SK-N-SH (cell line): ENCODE measurements around the gene PFKL. TPM values are rescaled to one million over a fixed set of nuclear protein-coding genes. Genes with fewer than 3 reads are reported as not detected.

Source experiments
- CTCF ChIA-PET: fragments of 300-600, 350-600 bp; formaldehyde crosslinking; extraction: SDS; loops from one replicate; lab custom pipeline; 2021; lab: Yijun Ruan, JAX
- POLR2A ChIA-PET: fragments of 350-600 bp; sonication (Branson Sonifier 250); formaldehyde crosslinking; extraction: SDS; loops from one replicate; lab custom pipeline; 2020; ENCODE audit warnings: antibody characterized with exemption, inconsistent platforms; lab: Yijun Ruan, JAX
- DNase-seq: peaks from one replicate; pipeline ENCODE4 v3.0.0; 2012
- H2AFZ ChIP-seq: fragments of 200-600 bp; sonication (generic); 2 replicates; pipeline ENCODE4 v1.8.1; 2016; ENCODE audit warnings: antibody characterized with exemption, mild to moderate bottlenecking, low read depth
- H3F3A ChIP-seq: fragments of 200-600 bp; sonication (generic); replicated peaks from 2 replicates; pipeline ENCODE3; 2016; ENCODE audit warnings: antibody characterized with exemption, mild to moderate bottlenecking; ENCODE audit not compliant: insufficient read depth
- H3K27ac ChIP-seq, 2 experiments: fragments of 200-500 bp in 1 of 2; fragments of 200-600 bp in 1 of 2; sonication (Bioruptor generic) in 1 of 2; sonication (generic), shearing (Covaris generic) in 1 of 2; 2 replicates each; pipeline versions ENCODE4 v1.5.1 to v1.6.1; 2014 to 2016; ENCODE audit warnings: low read depth in 2 of 2, inconsistent platforms in 1 of 2, low read length in 1 of 2, mild to moderate bottlenecking in 1 of 2, mixed read lengths in 1 of 2
- H3K27me3 ChIP-seq: fragments of 200-600 bp; sonication (generic), shearing (Covaris generic); 2 replicates; pipeline ENCODE4 v1.6.1; 2016; ENCODE audit warnings: mixed run types; ENCODE audit not compliant: insufficient read depth
- H3K36me3 ChIP-seq, 2 experiments: fragments of 200-500 bp in 1 of 2; fragments of 200-600 bp in 1 of 2; sonication (Bioruptor generic) in 1 of 2; sonication (generic) in 1 of 2; replicated peaks in 1 of 2; 2 replicates each; pipeline versions ENCODE3 to v1.5.1; 2014 to 2016; ENCODE audit warnings: low read length in 1 of 2, mild to moderate bottlenecking in 1 of 2; ENCODE audit not compliant: insufficient read depth in 2 of 2, control insufficient read depth in 1 of 2
- H3K4me1 ChIP-seq, 2 experiments: fragments of 200-500 bp in 1 of 2; fragments of 200-600 bp in 1 of 2; sonication (Bioruptor generic) in 1 of 2; sonication (generic), shearing (Covaris generic) in 1 of 2; 2 replicates each; pipeline versions ENCODE4 v1.5.1 to v1.6.1; 2014 to 2016; ENCODE audit warnings: low read depth in 1 of 2, low read length in 1 of 2, mixed run types in 1 of 2; ENCODE audit not compliant: insufficient read depth in 2 of 2, control insufficient read depth in 1 of 2
- H3K4me2 ChIP-seq: fragments of 200-600 bp; sonication (generic), shearing (Covaris generic); 2 replicates; pipeline ENCODE4 v1.6.1; 2017; ENCODE audit warnings: mixed run types
- H3K4me3 ChIP-seq, 2 experiments: fragments of 200-500 bp in 1 of 2; fragments of 200-600 bp in 1 of 2; sonication (Bioruptor generic) in 1 of 2; sonication (generic), shearing (Covaris generic) in 1 of 2; 2 replicates each; pipeline versions ENCODE4 v1.5.1 to v1.8.1; 2014 to 2016; ENCODE audit warnings: low read depth in 2 of 2, inconsistent platforms in 1 of 2, low read length in 1 of 2, mild to moderate bottlenecking in 1 of 2, mixed read lengths in 1 of 2, moderate library complexity in 1 of 2
- H3K79me2 ChIP-seq: fragments of 200-600 bp; sonication (generic); 2 replicates; pipeline ENCODE4 v1.8.1; 2017; ENCODE audit warnings: mild to moderate bottlenecking; ENCODE audit not compliant: insufficient read depth
- H3K9ac ChIP-seq: fragments of 200-600 bp; sonication (generic); 2 replicates; pipeline ENCODE4 v1.6.1; 2017; ENCODE audit warnings: mixed run types
- H3K9me2 ChIP-seq: fragments of 200-600 bp; sonication (generic); 2 replicates; pipeline ENCODE4 v1.6.1; 2017; ENCODE audit warnings: mixed run types
- H3K9me3 ChIP-seq: fragments of 200-600 bp; sonication (generic); 2 replicates; pipeline ENCODE4 v1.6.1; 2017; ENCODE audit warnings: mixed run types, mild to moderate bottlenecking, moderate library complexity
- H4K20me1 ChIP-seq: fragments of 200-600 bp; sonication (generic); 2 replicates; pipeline ENCODE4 v1.6.1; 2017; ENCODE audit warnings: mild to moderate bottlenecking, mixed run types; ENCODE audit not compliant: insufficient read depth
- CHD2 ChIP-seq: fragments of 150-350 bp; IDR thresholded peaks from 2 replicates; pipeline ENCODE4 v1.6.1; 2018; ENCODE audit warnings: low read length; ENCODE audit not compliant: partially characterized antibody
- CTCF ChIP-seq: fragments of 200-600 bp; sonication (generic); IDR thresholded peaks from 2 replicates; pipeline ENCODE4 v1.6.1; 2017; ENCODE audit warnings: antibody characterized with exemption, mild to moderate bottlenecking, moderate library complexity
- EP300 ChIP-seq, 2 experiments: IDR thresholded peaks; 2 replicates each; pipeline versions ENCODE4 v1.4.0 to v1.6.1; 2012; ENCODE audit warnings: borderline replicate concordance in 1 of 2, low read depth in 1 of 2, low read length in 1 of 2
- FOXJ3 ChIP-seq: sonication (generic); formaldehyde crosslinking; IDR thresholded peaks from 2 replicates; pipeline ENCODE4 v1.5.1; 2020; ENCODE audit warnings: mild to moderate bottlenecking, missing genetic modification reagents
- FOXM1 ChIP-seq: IDR thresholded peaks from 2 replicates; pipeline ENCODE4 v1.4.0; 2012; ENCODE audit warnings: low read depth, mild to moderate bottlenecking
- GATA2 ChIP-seq: sonication (generic); formaldehyde crosslinking; IDR thresholded peaks from 2 replicates; pipeline ENCODE4 v1.5.0; 2020; ENCODE audit warnings: mild to moderate bottlenecking, missing genetic modification reagents
- IRF3 ChIP-seq: fragments of 150-350 bp; IDR thresholded peaks from 2 replicates; pipeline ENCODE4 v1.6.1; 2016; ENCODE audit warnings: mild to moderate bottlenecking, low read depth, low read length
- JUND ChIP-seq: IDR thresholded peaks from 2 replicates; pipeline ENCODE4 v1.4.0; 2012
- MAX ChIP-seq: IDR thresholded peaks from 2 replicates; pipeline ENCODE4 v1.4.0; 2012; ENCODE audit warnings: low read depth
- MXI1 ChIP-seq: IDR thresholded peaks from 2 replicates; pipeline ENCODE4 v1.6.1; 2012; ENCODE audit warnings: mild to moderate bottlenecking, low read depth, low read length, improper control_type of control experiment
- NRF1 ChIP-seq: IDR thresholded peaks from 2 replicates; pipeline ENCODE4 v1.6.1; 2012; ENCODE audit warnings: low read depth, mild to moderate bottlenecking, low read length
- REST ChIP-seq: IDR thresholded peaks from 2 replicates; pipeline ENCODE4 v1.6.1; 2012; ENCODE audit warnings: mild to moderate bottlenecking, low read depth, low read length, moderate library complexity
- RFX5 ChIP-seq: IDR thresholded peaks from 2 replicates; pipeline ENCODE4 v1.6.1; 2012; ENCODE audit warnings: mild to moderate bottlenecking, improper control_type of control experiment, low read length
- SMC3 ChIP-seq: IDR thresholded peaks from 2 replicates; pipeline ENCODE4 v1.6.1; 2012; ENCODE audit warnings: low read depth, low read length, improper control_type of control experiment
- TCF12 ChIP-seq: IDR thresholded peaks from 2 replicates; pipeline ENCODE4 v1.4.0; 2012
- TEAD4 ChIP-seq: IDR thresholded peaks from 2 replicates; pipeline ENCODE4 v1.4.0; 2012; ENCODE audit warnings: mild to moderate bottlenecking, borderline replicate concordance; ENCODE audit not compliant: insufficient read depth
- YY1 ChIP-seq: IDR thresholded peaks from 2 replicates; pipeline ENCODE4 v1.4.0; 2012; ENCODE audit warnings: low read depth, mild to moderate bottlenecking
- ZBTB33 ChIP-seq: IDR thresholded peaks from 2 replicates; pipeline ENCODE4 v1.4.0; 2012; ENCODE audit warnings: low read depth, borderline replicate concordance
- WGBS: methylation state at CpG from one replicate; pipeline ENCODE4 v1.1.6; 2017; ENCODE audit warnings: low lambda C conversion rate; 5-methylcytosine and 5-hydroxymethylcytosine counted together
- polyA plus RNA-seq, 3 experiments: library from polyadenylated mRNA; depleted of rRNA; stranded (reverse); fragments of >200 nt; gene quantifications; 2 replicates each; pipeline ENCODE4 v1.2.3, GENCODE V29; 2012

The PFKL gene
- polyA plus RNA-seq, 1 of the 3 experiments (the other 2 are of a cell fraction), result 118 TPM

GRCh38 chr21:44352253-44352860 lies 52.5 kb downstream of the PFKL start (continued):
- no peak for TF ChIP-seq IRF3
- no peak for TF ChIP-seq RFX5
- no peak for TF ChIP-seq EP300 (IDR thresholded peaks at IDR 0.05; ENCODE audit: borderline replicate concordance in 1 of 2, low read depth in 1 of 2, low read length in 1 of 2)
- no peak for TF ChIP-seq TCF12
- no peak for TF ChIP-seq MXI1
- no peak for TF ChIP-seq REST
- TF ChIP-seq YY1, result no peak
- no peak for TF ChIP-seq GATA2 (CRISPR knock-in tag)
- TF ChIP-seq JUND, result no peak
- TF ChIP-seq FOXM1, result no peak

- peaks cover 58% of the 10 kb centered on the region for H3K27me3 ChIP-seq
- no peaks in the 10 kb centered on the region for H3K9me2 ChIP-seq
- H3F3A ChIP-seq, result no peaks in the 10 kb centered on the region
- no peaks in the 10 kb centered on the region for H3K36me3 ChIP-seq
- H3K79me2 ChIP-seq, result no peaks in the 10 kb centered on the region
- POLR2A ChIA-PET, result interaction anchor here (0.9 kb wide), 1 partner anchor 12 kb away, joined by 3 read pairs; no protein-coding TSS in a partner anchor
- H3K4me1 ChIP-seq, result no peaks in the 10 kb centered on the region
- no peaks in the 10 kb centered on the region for H4K20me1 ChIP-seq
- H3K9me3 ChIP-seq, result no peaks in the 10 kb centered on the region
- WGBS, result 22% methylated on average over 8 of the region's 21 CpGs
- DNase-seq, result no peak
- H3K4me3 ChIP-seq, result no peak within 1 kb of the TSS
- no peak within 1 kb of the TSS for H3K9ac ChIP-seq
- H2AFZ ChIP-seq, result no peak within 1 kb of the TSS
- H3K27ac ChIP-seq, result no peak within 1 kb of the TSS
- no peak within 1 kb of the TSS for H3K4me2 ChIP-seq
- CTCF ChIA-PET, result no interaction called here
- TF ChIP-seq FOXJ3 (CRISPR knock-in tag), result no peak
- TF ChIP-seq NRF1, result no peak
- no peak for TF ChIP-seq CHD2
- no peak for TF ChIP-seq ZBTB33
- no peak for TF ChIP-seq MXI1
- no peak for TF ChIP-seq MAX
- no peak for TF ChIP-seq TEAD4
- TF ChIP-seq GATA2 (CRISPR knock-in tag), result no peak
- TF ChIP-seq IRF3, result no peak
- TF ChIP-seq SMC3, result no peak
- no peak for TF ChIP-seq FOXM1
- no peak for TF ChIP-seq TCF12
- no peak for TF ChIP-seq CTCF
Measured at GRCh38 chr21:44353191-44353970, 53.5 kb downstream of the PFKL start, which contains the start of gene TRPM2. Gene TRPM2, plus strand, starts transcription at chr21:44353621. Its CDS starts 80 bp downstream, at chr21:44353701.
